ENCODE data around the gene KDM4B.
A peak's percentile ranks its signal among the peaks of the same experiment; 100 is the strongest.

The KDM4B gene

DNA sequence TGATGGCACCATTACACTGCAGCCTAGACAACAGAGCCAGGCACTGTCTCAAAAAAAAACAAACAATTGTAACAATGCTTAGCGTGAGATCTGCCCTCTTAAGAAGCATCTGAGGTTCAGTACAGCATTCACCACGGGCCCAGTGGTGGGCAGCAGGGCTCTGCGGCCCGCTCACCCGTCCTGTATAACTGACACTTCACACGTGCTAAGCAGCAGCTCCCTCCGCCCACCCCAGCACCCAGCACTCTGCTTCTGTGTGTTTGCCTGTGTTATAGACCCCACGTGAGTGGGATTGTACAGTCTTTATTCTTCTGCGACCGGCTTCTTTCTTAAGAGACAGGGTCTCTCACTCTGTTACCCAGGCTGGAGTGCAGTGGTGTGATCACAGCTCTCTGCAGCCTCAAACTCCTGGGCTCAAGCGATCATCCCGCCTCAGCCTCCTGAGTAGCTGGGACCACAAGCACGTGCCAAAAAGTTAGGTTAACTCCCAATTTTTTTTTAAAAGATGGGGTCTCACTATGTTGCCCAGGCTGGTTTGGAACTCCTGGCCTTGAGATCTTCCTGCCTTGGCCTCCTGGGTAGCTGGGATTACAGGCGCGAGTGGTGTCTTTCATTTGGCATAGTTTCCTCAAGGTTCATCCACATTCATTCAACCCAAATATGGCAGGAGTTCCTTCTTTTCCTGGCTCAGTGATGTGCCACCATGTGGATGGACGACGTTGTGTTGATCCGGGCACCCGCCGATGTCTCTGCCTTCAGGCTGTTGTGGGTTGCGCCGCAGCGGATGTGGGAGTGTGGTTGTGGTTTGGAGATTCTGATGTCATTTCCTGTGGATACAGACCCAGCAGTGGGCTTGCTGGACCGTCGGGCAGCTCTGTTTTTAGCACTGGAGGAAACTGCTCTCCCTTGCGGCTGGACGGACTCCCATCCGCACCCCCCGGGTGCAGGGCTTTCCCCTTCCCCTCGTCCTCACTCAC lies 170.0 kb downstream of the KDM4B start:
- peak; percentile 81 for DNase-seq (ENCODE audit: low read depth)

DNA sequence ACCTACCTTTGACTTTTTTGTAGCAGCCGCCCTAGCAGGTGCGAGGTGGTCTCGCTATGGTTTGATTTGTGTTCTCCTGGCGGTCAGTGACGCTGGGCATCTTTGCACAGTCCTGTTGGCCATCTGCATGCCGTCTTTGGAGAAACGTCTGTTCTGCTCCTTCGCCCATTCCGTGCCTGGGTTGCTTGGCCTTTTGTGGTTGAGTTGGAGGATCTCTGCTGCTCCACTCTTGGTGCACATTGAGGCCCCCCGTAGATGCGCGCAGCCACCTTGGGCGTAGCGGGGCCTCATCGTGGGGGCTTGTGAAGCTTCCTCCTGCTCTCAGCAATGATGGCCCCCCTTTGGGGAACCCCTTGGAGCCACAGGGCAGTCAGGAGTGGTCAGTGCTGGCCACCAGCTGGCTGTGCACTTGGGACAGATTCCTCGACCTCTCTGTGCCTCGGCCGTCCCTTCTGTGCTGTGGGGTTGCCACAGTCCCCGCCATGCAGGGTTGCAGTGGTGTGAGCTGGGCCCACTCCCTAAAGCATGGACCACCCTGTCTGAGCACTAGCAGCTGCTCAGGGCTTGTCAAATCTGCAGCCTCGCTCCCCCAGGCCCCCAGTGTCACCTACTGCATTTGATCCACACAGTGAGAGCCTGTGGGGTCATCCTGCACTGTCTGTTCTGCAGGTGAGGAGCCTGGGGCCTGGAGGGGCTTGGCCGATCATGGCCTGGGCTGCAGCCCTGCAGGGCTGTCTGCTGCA lies 170.8 kb downstream of the KDM4B start:
- DNase-seq (ENCODE audit: low read depth): no peak

DNA sequence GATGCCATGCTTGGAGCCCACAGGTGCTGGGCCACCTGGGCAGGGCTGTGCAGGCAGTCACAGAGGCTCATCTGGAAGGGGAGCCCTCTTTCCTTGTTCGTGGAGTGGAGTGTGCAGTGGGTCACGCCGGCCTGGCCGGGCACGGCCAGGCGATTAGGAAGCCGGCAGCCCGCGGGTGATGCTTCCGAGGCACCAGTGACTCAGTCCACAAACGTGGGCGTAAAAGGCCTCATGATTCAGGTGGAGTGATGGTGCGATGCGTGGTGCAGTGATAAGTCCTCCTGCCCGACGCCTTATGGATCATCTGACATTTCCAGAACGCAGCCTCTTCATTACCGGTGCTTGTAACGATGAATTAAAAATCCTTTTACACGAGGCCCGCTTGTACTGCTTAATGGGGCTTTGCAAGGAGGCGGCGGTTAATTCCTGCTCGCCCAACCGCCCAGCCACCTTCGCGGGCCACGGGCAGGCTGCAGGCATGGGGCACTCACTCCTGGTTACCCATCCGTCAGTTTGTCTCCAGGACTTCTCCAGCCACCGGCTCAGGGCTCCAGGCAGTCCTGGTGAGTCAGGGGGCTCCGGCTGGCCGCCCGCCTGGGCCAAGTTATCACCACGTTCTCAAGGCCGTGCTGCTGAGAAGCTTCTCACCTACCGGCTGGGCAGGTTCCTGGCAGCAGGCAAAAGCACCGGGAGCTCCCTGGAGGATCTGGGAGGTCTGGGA lies 172.4 kb downstream of the KDM4B start:
- DNase-seq (ENCODE audit: low read depth): no peak

DNA sequence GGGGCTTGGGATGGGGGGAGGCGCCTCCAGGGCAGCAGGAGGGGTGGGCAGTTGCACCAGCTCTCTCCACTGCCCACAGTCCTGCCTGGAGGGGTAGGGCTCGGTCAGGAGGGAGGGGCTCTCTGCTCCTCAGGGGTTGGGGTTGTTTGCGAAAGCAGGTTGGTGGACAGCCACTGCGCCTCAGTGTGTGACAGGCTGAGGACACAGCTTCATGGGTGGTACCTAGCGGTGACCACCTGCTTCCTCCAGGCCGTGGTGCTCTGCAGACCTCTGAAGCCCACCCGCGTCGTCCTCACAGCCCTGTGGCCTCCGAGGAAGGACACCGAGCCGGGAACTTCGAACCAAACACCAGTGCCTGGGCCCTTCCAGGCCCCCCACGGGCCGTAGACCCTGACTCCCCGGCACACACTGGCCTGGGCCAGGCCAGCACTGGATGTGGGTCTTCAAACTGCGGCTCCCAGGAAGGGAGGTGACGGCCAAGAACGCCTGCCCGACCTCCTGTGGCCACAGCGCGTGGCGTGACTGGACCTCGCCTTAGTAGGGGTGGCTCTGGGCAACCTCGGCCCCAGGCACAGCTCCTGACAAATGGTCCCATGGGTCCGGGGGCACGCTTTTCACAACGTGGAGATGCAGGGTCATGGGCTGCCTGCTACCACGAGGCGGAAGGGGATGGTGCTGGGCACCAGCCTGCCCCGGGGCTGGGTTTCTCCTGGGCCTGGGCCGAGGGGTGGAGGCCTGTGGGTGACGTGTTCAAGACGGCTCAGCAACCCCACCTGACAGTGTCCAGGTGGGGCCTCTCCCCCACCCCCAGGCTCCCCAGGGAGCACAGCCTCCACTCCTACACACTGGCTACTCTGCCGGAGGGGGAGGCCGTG lies 173.2 kb downstream of the KDM4B start:
- DNase-seq (ENCODE audit: low read depth): no peak

DNA sequence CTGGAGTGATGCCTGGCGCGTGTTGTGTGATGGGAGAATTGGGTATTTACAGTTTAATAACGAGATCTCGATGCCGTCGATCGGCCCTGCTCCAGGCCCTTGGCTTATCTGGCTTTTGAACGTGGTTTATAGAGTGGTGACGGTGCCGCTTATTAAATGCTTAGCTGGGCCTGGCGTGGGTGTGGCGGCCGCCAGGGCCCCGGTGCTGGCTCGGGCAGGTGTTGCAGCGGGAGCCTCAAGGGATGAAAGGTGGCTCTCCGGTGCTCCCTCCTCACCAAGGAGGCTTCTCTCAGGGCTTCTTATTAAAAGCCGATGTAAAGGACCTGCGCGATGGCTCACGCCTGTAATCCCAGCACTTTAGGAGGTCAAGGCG lies 173.8 kb downstream of the KDM4B start:
- DNase-seq (ENCODE audit: low read depth): no peak

DNA sequence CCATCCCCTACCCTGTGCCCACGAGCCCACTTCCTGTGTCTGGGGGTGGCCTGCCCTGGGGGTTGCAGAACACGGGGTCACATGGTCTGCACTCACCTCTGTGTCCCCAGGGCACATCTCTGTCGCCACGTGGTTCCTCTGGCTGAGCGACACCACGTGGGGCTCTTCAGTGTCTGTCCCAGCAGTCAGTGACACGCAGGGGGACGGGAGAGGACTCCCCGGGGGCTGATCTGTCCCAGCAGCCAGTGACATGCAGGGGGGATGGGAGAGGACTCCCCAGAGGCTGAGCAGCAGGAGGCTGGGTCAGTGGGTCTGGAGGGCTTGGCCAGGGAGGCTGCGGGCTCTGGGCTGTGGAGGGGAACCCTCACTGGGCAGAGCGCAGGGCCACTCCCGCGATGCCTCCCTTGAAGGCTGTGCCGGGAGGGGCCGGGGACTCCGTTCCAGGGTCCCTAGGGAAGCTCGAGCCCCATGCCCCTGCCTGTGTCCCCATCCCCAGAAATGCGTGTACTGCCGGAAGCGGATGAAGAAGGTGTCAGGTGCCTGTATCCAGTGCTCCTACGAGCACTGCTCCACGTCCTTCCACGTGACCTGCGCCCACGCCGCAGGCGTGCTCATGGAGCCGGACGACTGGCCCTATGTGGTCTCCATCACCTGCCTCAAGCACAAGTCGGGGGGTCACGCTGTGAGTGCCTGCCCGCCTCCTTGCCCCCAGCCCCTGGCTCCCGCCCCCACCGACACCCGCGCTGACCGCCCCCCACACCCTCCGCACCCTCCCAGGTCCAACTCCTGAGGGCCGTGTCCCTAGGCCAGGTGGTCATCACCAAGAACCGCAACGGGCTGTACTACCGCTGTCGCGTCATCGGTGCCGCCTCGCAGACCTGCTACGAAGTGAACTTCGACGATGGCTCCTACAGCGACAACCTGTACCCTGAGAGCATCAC lies 174.8 kb downstream of the KDM4B start:
- DNase-seq (ENCODE audit: low read depth): no peak

DNA sequence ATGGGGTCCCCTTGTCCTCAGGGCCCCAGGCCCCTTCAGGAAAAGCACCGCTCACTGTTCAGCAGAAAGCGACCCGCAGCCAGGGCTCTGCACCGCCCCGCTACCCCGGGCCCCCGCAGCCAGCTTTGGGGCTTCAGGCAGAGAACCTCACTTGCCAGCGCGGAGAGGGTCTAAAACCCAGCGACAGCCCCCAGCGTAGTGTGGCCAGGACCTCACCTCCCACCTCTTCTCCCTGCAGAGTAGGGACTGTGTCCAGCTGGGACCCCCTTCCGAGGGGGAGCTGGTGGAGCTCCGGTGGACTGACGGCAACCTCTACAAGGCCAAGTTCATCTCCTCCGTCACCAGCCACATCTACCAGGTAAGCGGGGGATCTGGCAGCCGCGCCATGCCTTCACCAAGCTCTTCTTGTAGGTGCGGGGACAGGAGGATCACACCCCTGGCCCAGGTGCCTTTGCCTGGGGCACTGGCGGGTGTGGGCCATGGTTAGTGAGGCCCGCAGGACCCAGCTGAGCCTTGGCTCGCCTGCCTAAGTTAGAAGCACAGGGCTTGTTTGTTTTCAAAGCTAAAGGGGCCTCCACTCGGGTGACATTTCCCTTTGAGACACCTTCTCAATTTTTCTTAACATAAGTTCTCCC lies 175.7 kb downstream of the KDM4B start:
- no peak for DNase-seq (ENCODE audit: low read depth)

DNA sequence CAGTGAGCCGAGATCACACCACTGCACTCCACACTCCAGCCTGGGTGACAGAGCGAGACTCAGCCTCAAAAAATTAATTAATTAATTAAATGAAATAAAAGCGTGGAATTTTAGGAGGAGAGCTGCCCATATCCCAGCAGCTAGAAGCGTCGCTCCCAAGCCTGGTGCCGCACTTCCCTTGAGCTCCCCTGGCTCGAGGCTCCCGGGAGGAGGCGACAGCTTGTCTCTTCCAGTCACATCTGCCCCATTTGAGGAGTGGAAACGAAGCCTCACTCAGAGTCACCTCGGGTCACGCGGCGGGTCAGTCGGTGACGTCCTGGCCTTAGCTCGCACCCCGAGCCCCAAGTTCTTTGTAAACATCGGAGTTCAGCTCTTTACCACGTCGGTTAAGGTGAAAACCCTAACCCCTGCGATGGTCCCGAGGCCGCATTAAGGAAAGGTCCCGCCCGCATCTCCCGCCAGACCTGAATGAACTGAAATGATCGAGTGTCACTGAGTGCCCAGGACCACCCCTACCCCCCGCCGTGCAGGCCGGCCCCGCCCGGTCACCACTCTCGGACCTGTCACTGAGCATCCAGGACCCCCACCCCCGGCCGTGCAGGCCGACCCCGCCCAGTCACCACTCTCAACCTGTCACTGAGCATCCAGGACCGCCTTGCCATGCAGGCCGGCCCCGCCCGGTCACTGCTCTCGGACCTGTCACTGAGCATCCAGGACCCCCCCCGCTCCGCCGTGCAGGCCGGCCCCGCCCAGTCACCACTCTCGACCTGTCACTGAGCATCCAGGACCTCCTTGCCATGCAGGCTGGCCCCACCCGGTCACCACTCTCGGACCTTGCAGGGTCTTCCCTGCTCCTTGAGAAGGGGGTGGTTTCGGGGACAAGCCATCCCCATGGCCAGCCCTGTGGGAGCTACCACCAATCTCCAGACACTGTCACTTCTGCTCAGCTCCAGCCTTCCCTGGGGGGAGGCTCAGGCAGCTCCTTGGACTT lies 176.9 kb downstream of the KDM4B start:
- no peak for DNase-seq (ENCODE audit: low read depth)

DNA sequence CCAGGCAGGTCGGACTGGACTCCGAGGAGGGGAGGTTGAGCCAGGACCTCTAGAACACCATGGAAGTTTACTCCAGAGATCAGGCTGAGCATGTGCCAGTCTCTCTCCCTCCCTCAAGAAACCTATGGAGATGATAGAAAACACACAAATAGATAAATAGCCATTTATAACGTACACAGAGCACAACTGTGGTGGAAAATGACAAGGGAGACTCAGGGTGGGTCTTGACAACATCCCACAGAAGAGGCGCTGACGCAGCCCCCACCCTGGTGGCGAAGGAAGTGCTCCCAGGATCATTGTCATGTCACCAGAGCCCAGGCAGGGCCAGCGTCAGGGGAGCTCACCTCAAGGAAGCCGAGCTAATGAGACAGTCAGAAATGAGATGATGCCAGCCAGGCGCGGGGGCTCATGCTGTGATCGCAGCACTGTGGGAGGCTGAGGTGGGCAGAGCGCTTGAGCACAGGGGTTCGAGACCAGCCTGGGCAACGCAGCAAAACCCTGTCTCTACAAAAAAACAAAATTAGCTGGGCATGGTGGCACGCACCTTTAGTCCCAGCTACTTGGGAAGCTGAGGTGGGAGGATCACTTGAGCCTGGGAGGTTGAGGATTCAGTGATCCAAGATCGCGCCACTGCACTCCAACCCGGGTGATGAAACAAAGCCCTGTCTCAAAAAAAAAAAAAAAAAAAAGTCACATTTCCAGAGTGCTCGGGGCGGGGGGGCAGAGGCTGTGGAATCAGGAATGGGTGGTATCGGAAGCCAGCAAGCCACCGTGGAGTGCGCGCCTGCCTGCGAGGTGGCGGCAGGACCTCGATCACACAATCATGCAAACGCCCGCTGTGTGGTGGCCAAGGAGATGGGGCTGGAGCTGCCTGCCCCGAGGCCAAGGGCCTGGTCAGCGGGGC lies 178.4 kb downstream of the KDM4B start:
- no peak for DNase-seq (ENCODE audit: low read depth)

DNA sequence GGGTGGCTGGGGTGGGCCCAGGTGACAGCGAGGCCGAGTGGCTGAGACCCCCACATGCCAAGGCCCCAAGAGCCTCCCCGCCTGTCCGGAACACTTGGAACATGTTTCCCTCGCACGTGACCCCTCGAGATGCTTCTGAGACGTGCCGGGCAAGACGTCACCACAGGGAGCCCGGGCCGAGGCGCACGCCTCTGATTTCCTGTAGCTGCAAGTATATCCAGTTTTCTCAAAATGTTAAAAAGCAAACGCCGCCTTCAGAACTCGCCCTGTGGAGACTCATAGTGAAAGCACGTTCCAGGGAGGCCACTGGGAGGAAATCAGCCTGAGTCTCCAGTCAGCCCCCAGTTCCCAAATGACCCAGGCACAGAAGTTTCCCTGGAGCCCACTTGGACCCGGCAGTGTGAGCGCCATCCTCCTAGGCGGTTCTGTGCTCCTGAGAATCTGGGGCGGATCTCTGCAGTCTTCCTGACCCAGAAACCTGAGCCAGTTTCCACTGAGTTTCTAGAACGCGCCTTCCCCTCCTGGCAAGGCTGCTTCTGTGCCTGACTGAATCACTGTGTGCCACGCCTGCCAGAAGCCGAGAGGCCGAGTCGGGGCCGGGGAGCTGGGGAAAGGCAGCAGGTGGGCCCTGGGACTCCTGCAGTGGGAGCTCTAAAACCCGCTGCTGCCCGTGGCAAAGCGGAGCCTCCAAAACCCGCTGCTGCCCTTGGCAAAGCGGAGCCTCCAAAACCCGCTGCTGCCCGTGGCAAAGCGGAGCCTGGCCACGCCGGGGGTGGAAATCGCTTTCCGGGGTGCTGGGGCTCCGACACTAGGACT lies 179.3 kb downstream of the KDM4B start:
- DNase-seq (ENCODE audit: low read depth): peak; percentile 60

DNA sequence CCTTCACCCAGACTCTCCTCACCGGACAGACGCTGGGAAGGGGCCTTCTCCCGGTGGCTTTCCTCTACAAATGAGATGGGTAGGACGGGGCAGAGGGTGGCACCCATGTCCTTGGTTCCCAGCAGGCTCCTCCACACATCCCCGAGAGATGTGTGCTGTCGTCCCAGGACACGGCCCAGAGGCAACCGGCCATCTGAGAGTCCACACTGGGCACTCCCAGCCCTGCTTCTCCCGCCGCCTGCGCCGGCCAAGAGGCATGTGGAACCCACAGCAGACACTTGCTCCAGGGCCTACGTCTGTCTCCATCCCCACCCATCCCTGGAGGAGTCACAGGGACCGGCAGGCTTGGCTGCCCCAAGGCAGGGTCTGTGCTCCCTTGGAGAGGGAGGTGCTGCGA lies 179.9 kb downstream of the KDM4B start:
- DNase-seq (ENCODE audit: low read depth): no peak

DNA sequence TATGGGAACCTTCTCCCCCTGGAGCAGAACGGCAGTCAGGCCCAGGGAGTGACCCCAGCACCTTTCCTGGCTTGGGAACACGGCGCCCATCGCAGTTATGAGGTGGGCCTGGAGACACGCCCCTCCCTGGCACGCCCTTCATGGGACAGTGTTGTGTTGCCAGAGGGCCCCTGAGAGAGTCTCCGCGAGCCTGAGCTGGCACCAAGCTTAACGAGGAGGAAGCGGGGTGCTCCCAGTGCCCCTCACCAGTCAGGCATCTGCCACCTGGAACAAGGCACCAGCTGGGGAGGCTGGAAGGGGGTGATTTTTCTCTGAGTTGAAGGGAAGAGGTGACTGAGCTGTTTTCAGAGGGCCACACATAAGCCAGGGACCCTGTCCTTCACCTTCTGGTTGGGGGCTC lies 180.6 kb downstream of the KDM4B start:
- DNase-seq (ENCODE audit: low read depth): no peak

DNA sequence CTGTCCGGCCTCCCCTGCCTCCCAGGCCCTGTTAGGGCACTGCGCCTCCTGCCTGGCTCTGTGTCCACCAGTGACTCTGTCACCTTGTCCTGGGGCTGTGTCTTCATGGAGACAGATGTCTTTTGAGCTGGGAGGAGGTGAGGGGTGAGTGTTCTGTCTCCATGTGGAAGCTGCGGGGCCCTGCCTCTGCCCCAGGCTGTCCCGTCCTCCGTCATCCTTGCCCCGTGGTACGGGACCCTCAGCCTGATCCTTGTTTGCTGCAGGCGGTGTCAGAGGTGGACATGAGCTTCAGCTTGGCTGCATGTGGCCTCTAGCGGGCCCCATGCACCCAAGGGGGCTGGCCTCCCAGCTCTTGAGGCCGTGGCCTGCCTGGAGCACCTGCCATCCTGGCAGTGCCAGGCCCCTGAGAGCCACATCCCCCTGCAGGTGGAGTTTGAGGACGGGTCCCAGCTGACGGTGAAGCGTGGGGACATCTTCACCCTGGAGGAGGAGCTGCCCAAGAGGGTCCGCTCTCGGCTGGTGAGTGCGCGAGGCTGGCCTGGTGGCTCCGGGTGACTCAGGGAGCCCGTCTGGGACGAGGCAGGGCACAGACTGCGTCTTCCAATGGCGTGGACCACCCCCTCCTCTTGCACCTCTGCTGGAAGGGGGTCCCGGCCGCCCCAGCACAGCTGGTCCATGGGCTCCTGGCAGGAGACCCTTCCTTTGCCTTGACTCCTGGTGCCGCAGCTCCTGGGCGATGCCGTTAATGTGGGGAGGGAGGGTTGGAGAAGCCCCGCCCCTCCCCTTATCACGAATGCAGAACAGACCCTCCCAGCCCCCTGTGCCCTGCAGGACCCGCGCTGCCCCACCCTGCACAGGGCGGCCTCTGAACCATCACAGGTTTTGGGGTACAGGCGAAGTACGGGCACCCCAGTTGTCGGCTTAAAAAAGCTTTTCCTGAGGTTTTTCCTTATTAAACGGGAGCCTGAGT lies 181.3 kb downstream of the KDM4B start:
- DNase-seq (ENCODE audit: low read depth): no peak

DNA sequence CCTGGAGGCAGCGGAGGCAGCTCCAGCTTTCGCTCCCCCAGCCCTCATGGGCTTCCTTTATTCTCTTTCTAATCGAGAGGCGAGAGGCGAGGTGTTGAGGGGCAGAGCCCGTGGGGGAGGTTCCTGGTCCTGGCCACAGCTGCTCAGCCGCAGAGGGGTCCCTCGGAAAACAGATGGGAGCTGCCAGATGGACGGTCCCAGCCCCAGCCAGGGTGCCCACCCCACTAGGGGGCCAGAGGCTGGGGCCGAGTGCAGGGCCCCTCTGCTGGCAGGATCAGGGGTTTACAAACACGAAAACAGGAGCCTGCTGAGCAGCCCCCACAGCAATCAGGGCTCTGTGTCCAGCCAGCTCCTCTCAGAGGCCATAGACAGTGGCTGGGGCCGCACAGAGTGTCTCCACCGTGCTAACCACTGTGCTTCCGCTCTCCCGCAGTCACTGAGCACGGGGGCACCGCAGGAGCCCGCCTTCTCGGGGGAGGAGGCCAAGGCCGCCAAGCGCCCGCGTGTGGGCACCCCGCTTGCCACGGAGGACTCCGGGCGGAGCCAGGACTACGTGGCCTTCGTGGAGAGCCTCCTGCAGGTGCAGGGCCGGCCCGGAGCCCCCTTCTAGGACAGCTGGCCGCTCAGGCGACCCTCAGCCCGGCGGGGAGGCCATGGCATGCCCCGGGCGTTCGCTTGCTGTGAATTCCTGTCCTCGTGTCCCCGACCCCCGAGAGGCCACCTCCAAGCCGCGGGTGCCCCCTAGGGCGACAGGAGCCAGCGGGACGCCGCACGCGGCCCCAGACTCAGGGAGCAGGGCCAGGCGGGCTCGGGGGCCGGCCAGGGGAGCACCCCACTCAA lies 182.2 kb downstream of the KDM4B start:
- DNase-seq (ENCODE audit: low read depth): no peak

Data from GM04504 (cell line).